SK-N-SH (cell line): ENCODE results near the gene BMP5.
"Not testable (repeated sequence)": the region's sequence is repeated elsewhere in the genome, so short reads cannot be mapped to it uniquely, and the experiment has no call there.

ENCODE experiments used
- CTCF ChIP-seq: fragments of 200-600 bp; sonication (generic); IDR thresholded peaks from 2 replicates; pipeline ENCODE4 v1.6.1; 2017; ENCODE audit warnings: antibody characterized with exemption, mild to moderate bottlenecking, moderate library complexity
- EP300 ChIP-seq, 2 experiments: IDR thresholded peaks; 2 replicates each; pipeline versions ENCODE4 v1.4.0 to v1.6.1; 2012; ENCODE audit warnings: borderline replicate concordance in 1 of 2, low read depth in 1 of 2, low read length in 1 of 2
- GABPA ChIP-seq: IDR thresholded peaks from 2 replicates; pipeline ENCODE4 v1.4.0; 2012; ENCODE audit warnings: low read depth, mild to moderate bottlenecking
- IRF3 ChIP-seq: fragments of 150-350 bp; IDR thresholded peaks from 2 replicates; pipeline ENCODE4 v1.6.1; 2016; ENCODE audit warnings: mild to moderate bottlenecking, low read depth, low read length
- PBX3 ChIP-seq: IDR thresholded peaks from 2 replicates; pipeline ENCODE4; 2012
- POLR2AphosphoS5 ChIP-seq: IDR thresholded peaks from 2 replicates; pipeline ENCODE4 v1.6.1; 2012; ENCODE audit warnings: low read depth, low read length
- RAD21 ChIP-seq: IDR thresholded peaks from 2 replicates; pipeline ENCODE4 v1.6.1; 2012; ENCODE audit warnings: mild to moderate bottlenecking, low read length
- REST ChIP-seq: IDR thresholded peaks from 2 replicates; pipeline ENCODE4 v1.6.1; 2012; ENCODE audit warnings: mild to moderate bottlenecking, low read depth, low read length, moderate library complexity
- RFX5 ChIP-seq: IDR thresholded peaks from 2 replicates; pipeline ENCODE4 v1.6.1; 2012; ENCODE audit warnings: mild to moderate bottlenecking, improper control_type of control experiment, low read length
- TCF12 ChIP-seq: IDR thresholded peaks from 2 replicates; pipeline ENCODE4 v1.4.0; 2012

- not testable (repeated sequence) for TF ChIP-seq REST; IRF3; CTCF; EP300 (IDR thresholded peaks at IDR 0.05; ENCODE audit: borderline replicate concordance in 1 of 2, low read depth in 1 of 2, low read length in 1 of 2); TCF12; POLR2AphosphoS5; PBX3; GABPA; RFX5; RAD21
Observed at GRCh38 chr6:55909911-55910310, 34.5 kb upstream of the BMP5 start.
